T1000 (cell line): Measurements from ENCODE around the gene CDC42EP4.
"Not testable (repeated sequence)": the region's sequence is repeated elsewhere in the genome, so short reads cannot be mapped to it uniquely, and the experiment has no call there.

Experiments
- DNase-seq: peaks from one replicate; lab custom pipeline; 2025; ENCODE audit warnings: mixed read lengths; lab: John Stamatoyannopoulos, UW

The CDC42EP4 gene

DNA sequence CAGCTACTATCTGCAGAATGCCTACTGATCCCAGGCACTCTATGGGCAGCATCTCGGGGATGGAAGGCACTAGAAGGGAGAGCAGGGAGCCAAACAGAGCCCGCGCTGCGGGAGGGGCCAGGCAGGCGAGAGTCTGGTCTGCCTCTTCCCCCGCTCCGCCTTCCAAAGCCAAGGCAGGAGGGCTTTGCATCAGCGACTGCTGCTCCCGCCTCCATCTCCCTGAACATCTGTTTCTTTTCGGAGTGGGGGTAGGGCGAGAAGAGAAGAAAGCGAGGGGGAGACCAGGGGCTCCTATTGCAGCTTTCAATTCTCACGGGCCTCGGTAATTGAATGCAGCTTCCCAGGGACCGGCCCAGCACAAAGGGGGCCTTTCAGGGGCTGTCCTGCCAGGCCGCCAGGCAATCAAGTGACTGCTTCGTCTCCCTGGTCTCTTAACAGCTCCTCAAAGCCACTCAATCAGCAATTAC is 31.4 kb upstream of the CDC42EP4 start:
- peak; percentile 80 for DNase-seq

DNA sequence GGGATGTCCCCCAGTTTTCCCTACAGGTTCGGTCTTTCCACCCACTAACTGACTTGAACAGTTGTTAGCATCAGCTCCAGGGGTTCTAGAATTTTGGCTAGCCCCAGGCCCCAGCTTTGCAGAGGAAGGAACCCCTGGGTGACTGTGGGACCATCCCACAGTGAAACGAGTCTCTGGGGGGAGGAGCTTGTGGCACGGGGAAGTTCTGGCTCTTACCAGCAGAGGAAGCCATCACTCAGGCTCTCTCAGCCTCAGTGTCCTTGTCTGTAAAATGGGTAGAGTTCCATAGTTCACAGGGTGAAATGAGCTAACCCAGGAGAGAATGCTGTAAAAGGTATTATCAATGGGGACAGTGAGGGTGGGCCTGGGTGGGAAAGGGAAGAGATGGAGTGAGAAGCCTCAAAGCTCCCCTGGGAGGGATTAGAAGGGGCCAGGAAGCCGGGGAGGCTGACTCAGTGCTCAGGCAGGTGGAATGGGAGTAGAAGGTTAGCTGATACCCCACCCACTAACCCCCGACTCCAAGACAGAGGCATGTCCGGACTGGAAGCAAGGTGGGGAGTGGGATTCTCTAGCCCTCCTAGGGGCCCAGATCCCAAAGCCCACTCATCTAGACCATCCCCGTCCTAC is 30.9 kb upstream of the CDC42EP4 start:
- peak; percentile 80 for DNase-seq

DNA sequence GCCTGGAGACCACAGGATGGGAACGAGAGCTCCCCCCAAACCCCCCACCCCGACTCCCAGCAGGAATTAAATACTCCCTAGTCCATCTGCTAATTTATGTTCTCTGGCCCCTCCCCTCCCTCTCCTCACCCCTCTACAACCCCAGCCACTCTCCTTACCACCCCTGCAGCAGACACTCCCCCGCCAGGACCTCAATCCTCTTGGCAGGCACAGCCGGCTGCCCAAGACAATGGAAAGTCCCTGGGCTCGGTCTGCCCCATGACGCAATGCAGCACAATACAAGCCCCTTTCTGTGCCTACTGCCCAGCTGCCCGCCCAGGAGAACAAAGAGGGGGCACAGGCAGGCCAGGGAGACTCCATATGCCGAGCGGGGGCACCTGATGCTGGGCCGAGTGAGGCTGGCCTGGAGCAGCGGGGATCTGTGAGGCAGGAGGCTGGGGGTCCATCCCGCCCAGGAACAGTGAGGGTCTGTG is 30.3 kb upstream of the CDC42EP4 start:
- peak; percentile 25 for DNase-seq

GRCh38 chr17:73341350-73342049 is 29.7 kb upstream of the CDC42EP4 start:
- DNase-seq: no peak

GRCh38 chr17:73340093-73340596 is 28.3 kb upstream of the CDC42EP4 start:
- DNase-seq: peak; percentile 85

GRCh38 chr17:73338566-73339197 is 26.9 kb upstream of the CDC42EP4 start:
- no peak for DNase-seq

GRCh38 chr17:73338050-73338521 is 26.3 kb upstream of the CDC42EP4 start:
- peak; percentile 83 for DNase-seq

DNA sequence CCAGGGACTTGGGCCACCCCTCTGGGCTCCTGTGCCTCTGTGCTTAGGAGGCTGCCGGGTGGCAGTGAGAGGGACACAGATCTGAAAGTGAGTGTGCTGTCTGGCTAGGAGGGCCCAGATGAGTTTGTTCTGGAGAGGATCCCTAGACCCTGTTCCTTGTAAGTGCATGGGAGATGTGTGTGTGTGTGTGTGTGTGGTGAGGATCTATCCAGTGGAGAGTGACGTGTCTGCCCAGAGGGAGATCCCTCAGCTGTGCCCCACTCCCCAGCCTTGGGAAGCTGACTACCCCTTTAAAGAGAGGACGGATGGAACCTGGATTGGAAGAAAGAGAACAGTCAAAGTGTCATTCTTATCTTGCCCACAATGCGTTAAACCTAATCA is 25.5 kb upstream of the CDC42EP4 start:
- no peak for DNase-seq

DNA sequence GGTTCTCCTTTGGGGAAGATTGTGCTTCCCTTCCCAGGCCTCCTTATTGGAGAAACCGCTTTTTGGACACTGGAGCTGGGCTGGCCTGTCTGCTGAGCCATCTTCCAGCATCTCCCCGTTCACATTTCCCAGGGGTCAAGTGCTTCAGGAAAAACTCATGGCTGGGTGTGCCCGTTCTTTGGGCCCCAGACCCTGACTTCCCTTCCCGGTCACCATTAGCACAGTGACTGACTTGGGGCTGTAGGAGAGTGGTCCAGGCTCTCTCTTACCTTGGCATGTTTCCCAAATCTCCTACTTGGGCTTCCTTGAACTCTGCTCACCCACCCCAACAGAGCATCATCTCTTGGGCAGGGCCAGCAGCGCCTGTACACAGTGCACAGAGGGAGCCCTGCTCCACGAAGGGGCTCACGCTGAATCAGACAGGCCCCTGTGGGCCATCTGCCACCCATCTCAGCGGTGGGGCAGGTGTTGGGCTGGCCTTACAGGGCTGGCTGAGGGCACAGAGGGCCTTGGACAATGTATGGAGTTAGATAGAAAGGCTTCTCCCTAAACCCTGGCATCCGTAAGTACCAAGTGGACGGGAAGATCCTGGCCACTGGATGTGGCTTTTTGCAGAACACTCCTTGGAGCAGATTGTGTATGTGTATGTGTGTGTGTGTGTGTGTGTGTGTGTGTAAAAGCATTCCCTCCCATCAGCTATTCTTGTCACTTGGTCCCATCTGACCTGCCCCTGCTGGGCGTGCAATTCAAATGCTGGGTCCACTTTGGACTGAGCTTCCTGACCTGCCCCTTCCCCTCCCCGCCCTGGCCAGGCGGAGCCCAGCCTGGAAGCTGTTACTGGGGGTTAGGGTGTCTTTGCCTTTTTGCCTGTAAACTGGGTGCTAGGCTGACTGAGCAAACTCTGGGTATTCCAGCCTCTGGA is 24.9 kb upstream of the CDC42EP4 start:
- no peak for DNase-seq

- no peak for DNase-seq
These were observed 24.0 kb upstream of the CDC42EP4 start for GRCh38 chr17:73335591-73336407.

DNA sequence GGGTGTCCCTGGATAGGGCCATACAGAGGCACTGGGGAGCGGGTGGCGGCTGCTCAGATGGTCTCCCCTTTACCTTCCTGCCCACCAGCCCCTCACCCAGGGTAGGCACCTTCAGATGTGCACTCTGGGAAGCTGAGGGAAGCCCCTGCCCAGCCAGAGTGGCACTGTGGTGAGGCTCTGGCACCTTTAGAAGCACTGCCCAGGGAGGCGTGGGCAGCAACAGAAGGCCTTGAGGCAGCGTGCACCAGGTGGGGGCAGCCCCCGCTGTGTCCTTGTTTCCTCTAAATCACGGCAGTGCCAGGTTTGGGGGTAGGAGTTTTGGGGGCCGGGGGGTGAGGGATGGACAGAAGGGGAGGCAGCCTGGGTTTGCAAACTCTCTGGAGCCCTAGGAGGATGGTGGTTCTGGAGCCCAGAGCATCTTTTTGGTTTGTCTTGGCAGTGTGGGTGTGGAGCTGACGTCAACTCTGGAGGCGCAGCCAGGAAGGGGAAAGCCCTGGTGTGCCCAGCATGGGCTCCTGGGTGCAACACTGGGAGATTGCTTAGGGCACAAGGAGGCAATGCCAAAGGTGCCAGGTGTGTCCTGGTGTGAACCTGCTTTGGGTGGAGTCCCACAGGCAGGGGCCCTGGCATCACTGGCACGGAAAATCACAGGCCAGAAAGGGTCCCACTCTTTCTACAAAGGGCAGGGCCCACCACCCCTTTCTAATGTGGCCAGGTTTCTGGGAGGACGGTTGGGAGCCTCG is 23.1 kb upstream of the CDC42EP4 start:
- no peak for DNase-seq

- not testable (repeated sequence) for DNase-seq
These were observed 21.6 kb upstream of the CDC42EP4 start for GRCh38 chr17:73333445-73333844.

DNA sequence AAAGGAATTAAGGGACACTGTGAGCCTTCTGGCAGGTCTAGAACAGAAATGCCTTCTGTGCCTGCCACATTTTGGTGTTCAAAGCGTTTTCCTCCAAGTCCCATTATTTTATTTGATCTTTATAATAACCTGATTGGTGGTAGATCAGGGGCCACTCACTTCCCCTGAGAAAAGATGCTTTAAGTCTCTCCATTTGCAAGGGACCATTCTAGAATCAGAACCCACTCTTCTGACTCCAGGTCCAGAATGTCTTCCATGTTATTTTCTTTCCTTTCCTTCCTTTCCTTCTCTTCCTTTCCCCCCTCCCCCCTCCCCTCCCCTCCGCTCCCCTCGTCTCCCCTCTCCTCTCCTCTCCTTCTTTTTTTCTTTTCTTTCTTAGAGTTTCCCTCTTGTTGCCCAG is 19.3 kb upstream of the CDC42EP4 start:
- DNase-seq: no peak

- DNase-seq: no peak
These were observed 15.9 kb upstream of the CDC42EP4 start for GRCh38 chr17:73327676-73328075.

GRCh38 chr17:73325527-73325842 is 13.7 kb upstream of the CDC42EP4 start:
- no peak for DNase-seq

DNA sequence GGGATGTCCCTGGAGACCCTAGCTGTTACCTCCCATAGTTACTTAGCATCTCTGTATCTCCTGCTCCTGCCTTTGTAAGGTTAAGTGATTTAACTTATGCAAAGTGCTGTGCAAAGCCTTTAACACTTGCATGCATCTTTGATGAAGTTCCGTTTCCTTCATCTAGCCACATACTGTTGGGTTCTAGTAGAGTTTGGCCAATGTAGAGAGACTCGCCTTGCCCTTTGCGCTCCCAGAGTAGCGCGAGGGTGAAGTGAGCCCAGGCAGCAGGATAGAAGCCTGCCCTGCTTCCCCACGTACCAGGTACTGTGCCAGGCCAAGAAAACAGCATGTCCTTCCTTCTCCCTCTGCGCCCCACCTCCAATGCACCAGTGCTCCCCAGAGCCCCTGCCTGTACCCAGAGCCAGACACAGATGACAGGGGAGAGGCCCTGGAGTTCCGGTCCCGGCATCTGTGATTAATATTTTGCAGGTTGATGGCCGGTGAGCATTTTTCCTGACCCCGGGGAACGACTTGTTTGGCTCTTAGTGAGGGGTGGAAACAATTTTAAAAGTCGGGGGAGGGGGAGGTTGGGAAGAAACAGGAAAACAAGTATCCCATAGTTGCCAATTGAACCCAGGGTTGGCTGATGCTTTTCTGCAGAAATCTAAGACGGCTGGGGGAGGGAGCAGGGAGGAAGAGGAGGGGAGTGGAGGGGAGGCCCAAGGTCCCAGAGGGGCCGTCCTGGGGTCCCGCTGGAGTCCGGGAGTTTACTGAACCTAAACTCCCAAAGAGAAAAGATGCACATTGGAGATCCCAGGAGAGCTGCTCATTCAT is 13.1 kb upstream of the CDC42EP4 start:
- DNase-seq: no peak

DNA sequence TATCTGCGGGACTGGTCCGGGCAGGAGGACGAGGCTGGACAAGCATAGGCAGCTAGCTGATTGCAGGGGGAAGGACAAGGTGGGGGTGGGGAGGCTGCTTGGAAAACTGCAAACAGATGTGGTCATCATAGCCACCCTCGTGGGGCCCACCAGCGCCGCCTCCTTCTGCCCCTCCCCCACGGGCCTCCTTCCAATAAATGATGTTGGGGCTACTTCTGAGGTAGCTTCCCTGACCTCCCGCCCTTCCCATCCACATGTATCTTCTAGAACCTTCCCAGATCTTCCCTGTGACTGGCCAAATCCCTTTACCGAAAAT is 12.3 kb upstream of the CDC42EP4 start:
- DNase-seq: no peak

- no peak for DNase-seq
These were observed 11.8 kb upstream of the CDC42EP4 start for GRCh38 chr17:73323409-73324159.
